Caco-2 (cell line): Measurements from ENCODE around the gene FAM81A. TPM values are rescaled to one million over a fixed set of nuclear protein-coding genes. Genes with fewer than 3 reads are reported as not detected.

Source experiments
- BruUV-seq: library from RNA; stranded (reverse); fragments of 400-500 nt; replicated peaks from 2 replicates; lab custom pipeline; 2021; lab: Mats Ljungman, UMichigan
- CTCF ChIA-PET: fragments of 300-600 bp; sonication (Branson Sonifier 250); formaldehyde crosslinking; loops from one replicate; lab custom pipeline; 2022; ENCODE audit warnings: antibody characterized with exemption; lab: Charles Lee
- POLR2A ChIA-PET: fragments of 300-600 bp; sonication (Branson Sonifier 250); formaldehyde crosslinking; loops from one replicate; lab custom pipeline; 2022; ENCODE audit warnings: antibody characterized with exemption; lab: Charles Lee
- DNase-seq, 2 experiments: peaks; one replicate each; pipeline versions ENCODE4 v3.0.0 to v3.0.0-alpha.2; 2020 to 2022
- H3K27me3 ChIP-seq: replicated peaks from 2 replicates; pipeline ENCODE4 v1.6.0; 2011; ENCODE audit warnings: low read length; ENCODE audit not compliant: control insufficient read depth, insufficient read depth
- H3K36me3 ChIP-seq: 2 replicates; pipeline ENCODE4 v1.5.1; 2011; ENCODE audit warnings: low read length; ENCODE audit not compliant: control insufficient read depth, insufficient read depth
- H3K4me1 ChIP-seq: fragments of 250-450 bp; sonication (Bioruptor Pico); 2 replicates; pipeline ENCODE4 v1.5.1; 2020; ENCODE audit warnings: mild to moderate bottlenecking
- H3K4me3 ChIP-seq: 2 replicates; pipeline ENCODE4 v1.5.1; 2011; ENCODE audit warnings: low read depth, mild to moderate bottlenecking, control low read depth, low read length
- H3K9me3 ChIP-seq: fragments of 250-450 bp; sonication (Bioruptor Pico); 2 replicates; pipeline ENCODE4 v1.5.1; 2020; ENCODE audit warnings: mild to moderate bottlenecking, moderate library complexity
- H3K27ac Mint-ChIP-seq: one replicate; pipeline ENCODE4 v1.8.0; 2022; ENCODE audit warnings: mixed read lengths; ENCODE audit not compliant: unreplicated experiment
- H3K27me3 Mint-ChIP-seq: one replicate; pipeline ENCODE4 v1.8.0; 2022; ENCODE audit warnings: mixed read lengths; ENCODE audit not compliant: insufficient read depth, unreplicated experiment
- H3K36me3 Mint-ChIP-seq: one replicate; pipeline ENCODE4 v1.8.0; 2022; ENCODE audit warnings: mild to moderate bottlenecking, mixed read lengths; ENCODE audit not compliant: insufficient read depth, unreplicated experiment
- H3K4me1 Mint-ChIP-seq: one replicate; pipeline ENCODE4 v1.8.0; 2022; ENCODE audit warnings: low read depth, mixed read lengths; ENCODE audit not compliant: unreplicated experiment
- H3K4me3 Mint-ChIP-seq: one replicate; pipeline ENCODE4 v1.8.0; 2022; ENCODE audit warnings: mild to moderate bottlenecking, moderate library complexity, mixed read lengths; ENCODE audit not compliant: unreplicated experiment
- H3K9me3 Mint-ChIP-seq: one replicate; pipeline ENCODE4 v1.8.0; 2022; ENCODE audit warnings: mixed read lengths; ENCODE audit not compliant: unreplicated experiment
- intact Hi-C: fragments of 100-400 bp; cut with micrococcal nuclease; formaldehyde crosslinking; loops from one replicate; pipeline ENCODE4 v1.10.0; 2022; ENCODE audit not compliant: unreplicated experiment
- total RNA-seq: library from RNA; stranded (reverse); gene quantifications from 2 replicates; pipeline ENCODE4 v1.2.3, GENCODE V29; 2022
- TF ChIP-seq, protein P1 (sequence below), 2 experiments: fragments of 200-600 bp in 1 of 2; IDR thresholded peaks; 1 replicate in 1 of 2; 2 replicates in 1 of 2; pipeline versions ENCODE4 v1.5.1 to v1.8.0; 2011 to 2022; ENCODE audit warnings: antibody characterized with exemption in 1 of 2, control low read depth in 1 of 2, inconsistent platforms in 1 of 2, low read depth in 1 of 2, low read length in 1 of 2, mild to moderate bottlenecking in 1 of 2, moderate library complexity in 1 of 2; ENCODE audit not compliant: insufficient read depth in 1 of 2, severe bottlenecking in 1 of 2, unreplicated experiment in 1 of 2

The FAM81A gene
- total RNA-seq, 1 experiment from 2014 or later: 6.8 TPM

DNA sequence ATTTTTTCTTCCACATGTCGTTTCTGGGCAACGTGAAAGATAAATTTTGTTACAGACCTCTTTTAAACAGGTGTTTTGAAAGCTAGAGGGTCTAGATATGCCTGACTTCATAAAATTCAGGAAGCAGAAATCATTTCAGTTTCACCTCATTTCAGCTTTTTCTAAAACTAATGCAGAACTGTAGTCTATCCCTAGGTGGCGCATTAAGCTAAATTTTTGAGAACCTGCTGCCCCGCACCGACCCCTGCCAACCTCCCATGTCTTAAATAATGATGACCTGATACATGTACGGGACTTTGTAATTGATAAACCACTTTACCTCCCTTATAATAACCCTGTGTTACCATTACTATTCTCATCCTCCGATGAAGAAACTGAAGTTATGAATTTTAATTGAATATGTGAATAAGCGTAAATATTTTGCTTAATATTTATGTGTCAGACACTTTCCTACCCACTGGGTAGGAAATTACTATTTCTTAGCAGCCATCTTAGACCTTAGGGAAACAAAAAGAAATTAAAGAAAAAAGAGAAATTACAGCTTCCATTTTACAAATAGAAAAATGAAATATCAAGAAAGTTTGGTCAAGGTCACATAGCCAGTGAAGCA, 94.9 kb downstream of the FAM81A start:
- no peaks in the 10 kb centered on the region for H3K9me3 ChIP-seq
- H3K4me1 ChIP-seq: no peaks in the 10 kb centered on the region
- H3K4me3 ChIP-seq: no peak overlapping the region
- Mint-ChIP-seq H3K4me3 (no peak overlapping the region), H3K4me1 (peaks cover 13% of the 10 kb centered on the region), H3K36me3 (no peaks in the 10 kb centered on the region), H3K27ac (no peak overlapping the region), H3K27me3 (no peaks in the 10 kb centered on the region), H3K9me3 (no peaks in the 10 kb centered on the region)
- no peaks in the 10 kb centered on the region for H3K27me3 ChIP-seq
- no TSS peak for BruUV-seq
- H3K36me3 ChIP-seq: no peaks in the 10 kb centered on the region; the same call in 1 of the 2 replicates
- intact Hi-C loops: loop anchor here (1.0 kb wide), 2 partner anchors 83 to 89 kb away; no protein-coding TSS in a partner anchor
- TF ChIP-seq, protein P1, sequence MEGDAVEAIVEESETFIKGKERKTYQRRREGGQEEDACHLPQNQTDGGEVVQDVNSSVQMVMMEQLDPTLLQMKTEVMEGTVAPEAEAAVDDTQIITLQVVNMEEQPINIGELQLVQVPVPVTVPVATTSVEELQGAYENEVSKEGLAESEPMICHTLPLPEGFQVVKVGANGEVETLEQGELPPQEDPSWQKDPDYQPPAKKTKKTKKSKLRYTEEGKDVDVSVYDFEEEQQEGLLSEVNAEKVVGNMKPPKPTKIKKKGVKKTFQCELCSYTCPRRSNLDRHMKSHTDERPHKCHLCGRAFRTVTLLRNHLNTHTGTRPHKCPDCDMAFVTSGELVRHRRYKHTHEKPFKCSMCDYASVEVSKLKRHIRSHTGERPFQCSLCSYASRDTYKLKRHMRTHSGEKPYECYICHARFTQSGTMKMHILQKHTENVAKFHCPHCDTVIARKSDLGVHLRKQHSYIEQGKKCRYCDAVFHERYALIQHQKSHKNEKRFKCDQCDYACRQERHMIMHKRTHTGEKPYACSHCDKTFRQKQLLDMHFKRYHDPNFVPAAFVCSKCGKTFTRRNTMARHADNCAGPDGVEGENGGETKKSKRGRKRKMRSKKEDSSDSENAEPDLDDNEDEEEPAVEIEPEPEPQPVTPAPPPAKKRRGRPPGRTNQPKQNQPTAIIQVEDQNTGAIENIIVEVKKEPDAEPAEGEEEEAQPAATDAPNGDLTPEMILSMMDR (IDR thresholded peaks at IDR 0.05; ENCODE audit: insufficient read depth in 1 of 2, low read depth in 1 of 2, low read length in 1 of 2, severe bottlenecking in 1 of 2, unreplicated experiment in 1 of 2): peak; percentile 65 to 69
- CTCF ChIA-PET: interaction anchor here (0.6 to 2.2 kb wide), 11 partner anchors 8 to 125 kb away, joined by 3 to 38 read pairs (median 4); partner anchors contain the start of genes GCNT3 and GTF2A2
- POLR2A ChIA-PET: no interaction called here
- DNase-seq: peak in 1 of 2 experiments; percentile 65

GRCh38 chr15:59536553-59536952, 98.6 kb downstream of the FAM81A start:
- no peaks in the 10 kb centered on the region; the same call in 1 of the 2 replicates for H3K36me3 ChIP-seq
- no TSS peak for BruUV-seq
- Mint-ChIP-seq H3K4me1 (peaks cover 7% of the 10 kb centered on the region), H3K4me3 (no peak overlapping the region), H3K36me3 (no peaks in the 10 kb centered on the region), H3K27me3 (no peaks in the 10 kb centered on the region), H3K27ac (no peak overlapping the region), H3K9me3 (no peaks in the 10 kb centered on the region)
- POLR2A ChIA-PET: no interaction called here
- TF ChIP-seq, protein P1 (IDR thresholded peaks at IDR 0.05; ENCODE audit: insufficient read depth in 1 of 2, low read depth in 1 of 2, low read length in 1 of 2, severe bottlenecking in 1 of 2, unreplicated experiment in 1 of 2): no peak
- H3K27me3 ChIP-seq: no peaks in the 10 kb centered on the region
- H3K4me3 ChIP-seq: no peak overlapping the region
- CTCF ChIA-PET: interaction anchor here (0.9 to 1.8 kb wide), 2 partner anchors 18 to 87 kb away, joined by 3 to 8 read pairs; no protein-coding TSS in a partner anchor
- DNase-seq: no peak
- H3K9me3 ChIP-seq: no peaks in the 10 kb centered on the region
- intact Hi-C loops: no loop called here
- H3K4me1 ChIP-seq: no peaks in the 10 kb centered on the region

DNA sequence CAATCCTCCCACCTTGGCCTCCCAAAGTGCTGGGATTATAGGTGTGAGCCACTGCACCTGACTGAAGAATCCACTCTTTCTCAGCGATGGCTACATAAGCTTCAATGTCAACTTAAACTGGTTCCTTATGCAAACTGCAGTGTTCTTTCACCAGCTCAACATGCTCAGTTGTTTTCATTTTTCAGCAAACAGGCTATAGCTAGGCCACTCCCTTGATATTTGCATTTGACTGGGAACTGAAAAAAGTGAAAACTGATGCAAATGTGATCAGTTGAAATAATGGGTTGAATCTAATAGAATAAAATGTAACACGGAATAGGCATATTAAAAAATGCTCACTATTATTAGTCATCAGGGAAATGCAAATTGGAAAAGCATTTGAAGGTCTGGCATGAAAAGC, 99.4 kb downstream of the FAM81A start:
- no peaks in the 10 kb centered on the region for H3K9me3 Mint-ChIP-seq
- BruUV-seq: no TSS peak

More for the DNA sequence above, 99.4 kb downstream of the FAM81A start:
- no peaks in the 10 kb centered on the region; the same call in 1 of the 2 replicates for H3K36me3 ChIP-seq
- Mint-ChIP-seq H3K27me3 (no peaks in the 10 kb centered on the region), H3K4me3 (no peak overlapping the region), H3K36me3 (no peaks in the 10 kb centered on the region), H3K27ac (no peak overlapping the region), H3K4me1 (peaks cover 7% of the 10 kb centered on the region)
- no peak overlapping the region for H3K4me3 ChIP-seq
- no peak for DNase-seq
- no peaks in the 10 kb centered on the region for H3K4me1 ChIP-seq
- intact Hi-C loops: no loop called here
- no peaks in the 10 kb centered on the region for H3K27me3 ChIP-seq
- TF ChIP-seq, protein P1 (IDR thresholded peaks at IDR 0.05; ENCODE audit: insufficient read depth in 1 of 2, low read depth in 1 of 2, low read length in 1 of 2, severe bottlenecking in 1 of 2, unreplicated experiment in 1 of 2): no peak
- ChIA-PET CTCF (interaction anchor here (0.6 to 1.8 kb wide), 2 partner anchors 86 to 96 kb away, joined by 3 to 8 read pairs; no protein-coding TSS in a partner anchor), POLR2A (no interaction called here)
- no peaks in the 10 kb centered on the region for H3K9me3 ChIP-seq
